GM18517 (cell line): ENCODE data around the gene ART4.

ENCODE experiments used
- ATAC-seq: cut with Tn5 transposase; IDR thresholded peaks from one replicate; pipeline ENCODE4 v1.9.1; 2021; ENCODE audit warnings: mild to moderate bottlenecking, moderate library complexity; ENCODE audit not compliant: unreplicated experiment

Gene ART4

DNA sequence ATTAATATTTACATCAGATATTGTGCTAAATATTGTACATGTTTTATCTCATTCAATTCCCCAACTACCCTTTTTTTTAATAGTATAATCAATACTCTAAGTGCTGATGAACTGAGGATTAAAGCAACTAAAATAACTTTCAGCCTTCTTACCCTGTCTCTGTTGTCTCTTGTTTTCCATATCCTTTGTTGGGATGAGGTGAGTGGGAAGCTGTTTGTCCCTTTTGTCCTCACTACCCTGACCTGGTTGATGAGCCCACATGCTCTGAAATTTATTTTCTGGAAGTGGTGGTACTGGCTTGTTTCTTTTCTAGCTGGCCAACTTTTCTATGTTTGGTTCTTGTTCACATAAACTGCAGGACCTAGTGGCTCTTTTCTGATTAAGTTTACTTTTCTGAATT lies 9.6 kb upstream of the ART4 start:
- ATAC-seq, result no peak

DNA sequence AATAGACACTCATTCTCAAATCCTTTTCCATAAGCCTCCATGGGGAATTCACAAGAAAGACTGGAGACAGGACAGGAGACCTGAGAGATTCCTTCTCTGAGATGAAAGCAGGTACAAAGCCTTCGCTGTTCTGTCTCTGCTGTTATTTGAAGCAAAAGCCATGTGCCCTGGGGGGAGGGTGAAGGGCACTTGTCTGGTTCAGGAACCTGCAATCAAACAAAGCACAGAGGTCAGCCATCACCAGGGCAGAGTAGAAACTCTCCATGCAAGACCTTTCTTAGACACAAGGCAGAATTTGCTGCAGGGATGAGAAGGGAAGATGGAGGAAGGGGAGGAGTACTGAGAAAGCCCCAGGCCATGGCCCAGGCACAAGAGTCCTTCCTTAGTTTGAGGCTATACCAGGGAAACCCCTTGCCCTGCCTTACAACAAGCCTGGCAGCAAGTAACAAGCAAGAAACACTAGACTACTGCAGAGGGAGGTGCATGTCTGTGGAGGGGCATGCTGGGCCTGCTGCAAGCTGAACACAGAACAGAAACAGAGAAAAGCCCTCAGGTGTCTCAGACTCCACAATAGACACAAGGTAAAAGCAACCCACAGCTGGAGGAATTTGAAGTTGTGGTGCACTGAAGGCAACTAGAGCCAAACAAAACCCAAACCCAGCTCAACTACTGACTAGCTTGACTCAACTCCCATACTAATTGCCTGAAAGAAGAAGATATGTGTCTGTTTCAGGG lies 7.8 kb upstream of the ART4 start:
- peak; percentile 58 for ATAC-seq

DNA sequence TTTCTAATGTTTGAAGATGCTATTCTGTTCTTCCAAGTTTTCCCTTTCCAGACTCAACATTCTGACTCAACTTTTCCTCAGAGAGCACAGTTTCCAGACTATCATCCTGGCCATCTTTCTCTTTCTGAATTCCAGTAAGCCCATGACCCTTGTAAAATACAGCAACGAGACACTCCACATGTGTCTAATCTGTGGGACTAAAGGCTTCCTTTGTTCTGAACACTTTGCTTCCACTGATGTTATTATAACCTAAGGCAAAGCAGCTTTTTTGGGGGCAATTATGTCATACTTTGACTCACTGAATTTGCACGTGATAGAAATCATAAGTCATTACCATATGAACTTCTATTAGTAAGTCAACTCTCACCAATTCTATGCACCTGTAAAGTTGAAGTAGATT lies 6.3 kb upstream of the ART4 start:
- ATAC-seq, result no peak

DNA sequence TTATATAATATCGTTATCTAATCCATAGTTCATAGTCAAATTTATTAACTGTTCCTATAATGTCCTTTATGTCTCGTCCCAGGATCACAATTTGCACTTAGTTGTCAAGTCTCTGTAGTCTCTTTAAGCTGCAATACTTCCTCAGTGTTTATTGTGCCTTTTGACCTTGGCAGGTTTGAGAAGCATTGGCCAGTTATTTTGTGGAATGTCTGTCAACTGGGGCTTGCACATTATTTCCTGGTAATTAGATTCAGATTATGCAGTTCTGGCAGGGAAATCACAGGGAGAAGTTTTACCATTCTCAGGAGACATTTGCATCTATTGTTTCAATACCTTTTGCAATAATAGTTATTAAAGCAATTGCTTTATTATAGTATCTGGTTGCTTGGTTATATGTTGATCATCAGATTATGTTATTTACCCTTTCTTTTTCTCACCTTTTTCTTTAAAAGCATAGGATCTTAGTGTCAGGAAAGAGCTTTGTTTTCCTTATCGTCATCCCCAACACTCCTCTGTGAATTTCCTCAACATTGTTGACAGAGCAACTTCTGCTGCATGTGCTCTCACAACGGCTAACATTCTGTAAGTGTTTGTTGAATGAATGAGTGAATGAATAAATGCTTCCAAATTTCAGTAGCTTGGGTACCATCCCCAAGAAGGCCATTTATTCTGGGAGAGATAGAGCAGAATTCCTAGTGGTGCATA lies 3.7 kb upstream of the ART4 start:
- ATAC-seq, result no peak

DNA sequence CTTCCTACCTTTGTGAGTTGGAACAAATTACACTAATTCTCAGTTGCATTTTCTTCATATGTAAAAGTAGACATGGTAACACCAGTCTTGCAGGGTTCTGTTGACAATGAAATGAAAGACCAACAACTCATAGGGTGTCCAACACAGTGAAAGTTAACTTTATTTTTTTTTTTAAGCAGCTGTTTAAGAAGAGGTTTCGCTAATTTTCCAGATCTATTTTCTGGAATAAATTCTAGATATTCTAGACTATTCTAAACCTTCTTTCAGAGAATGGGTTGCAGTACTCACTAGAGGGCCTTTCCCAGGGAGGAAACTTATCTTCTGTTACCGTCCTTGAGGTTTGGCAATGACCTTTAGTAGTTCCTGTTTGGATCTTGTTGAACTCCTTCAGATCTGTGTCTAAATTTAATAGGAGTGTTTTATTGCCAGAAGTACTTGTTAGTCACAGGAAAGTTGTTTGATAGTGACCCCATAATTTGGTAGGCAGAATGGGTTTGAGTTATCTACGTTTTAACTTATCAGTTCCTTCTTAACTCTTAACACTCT lies 2.8 kb upstream of the ART4 start:
- no peak for ATAC-seq

DNA sequence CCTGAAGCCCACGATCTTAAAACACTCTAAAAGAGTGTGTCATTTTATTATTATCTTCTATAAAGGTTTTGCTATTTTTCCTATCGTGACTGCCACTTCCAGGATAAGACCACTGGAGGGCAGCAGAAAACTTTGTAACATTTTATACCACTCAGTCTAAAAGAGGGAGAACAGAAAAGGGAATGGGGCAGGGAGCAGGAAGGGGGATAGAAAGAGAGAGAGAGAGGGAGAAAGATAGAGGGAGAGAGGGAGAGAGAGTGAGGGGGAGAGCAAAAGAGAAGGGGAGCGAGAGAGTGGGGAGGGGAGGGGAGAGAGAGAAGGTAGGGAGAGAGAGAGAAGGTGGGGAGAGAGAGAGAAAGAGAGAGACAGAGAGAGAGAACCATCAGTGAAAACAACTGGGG lies 2.0 kb upstream of the ART4 start:
- no peak for ATAC-seq

DNA sequence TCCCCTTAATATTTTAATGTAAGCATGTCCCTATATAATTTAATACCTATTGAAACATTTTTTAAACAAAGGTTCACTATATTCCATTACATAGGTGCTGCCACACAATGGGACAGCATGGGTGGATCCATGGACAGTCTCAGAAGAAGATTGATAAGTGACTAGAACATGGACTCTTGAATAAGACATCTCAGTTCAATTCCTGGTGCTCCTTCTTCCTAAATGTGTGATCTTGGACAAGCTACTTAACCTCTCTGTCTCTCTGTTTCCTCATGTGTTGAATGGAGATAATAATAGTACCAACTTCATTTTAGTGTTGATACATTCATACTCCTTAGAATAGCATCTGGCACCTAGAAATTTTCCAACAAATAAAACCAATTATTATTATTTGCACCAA lies 1.1 kb upstream of the ART4 start:
- no peak for ATAC-seq

DNA sequence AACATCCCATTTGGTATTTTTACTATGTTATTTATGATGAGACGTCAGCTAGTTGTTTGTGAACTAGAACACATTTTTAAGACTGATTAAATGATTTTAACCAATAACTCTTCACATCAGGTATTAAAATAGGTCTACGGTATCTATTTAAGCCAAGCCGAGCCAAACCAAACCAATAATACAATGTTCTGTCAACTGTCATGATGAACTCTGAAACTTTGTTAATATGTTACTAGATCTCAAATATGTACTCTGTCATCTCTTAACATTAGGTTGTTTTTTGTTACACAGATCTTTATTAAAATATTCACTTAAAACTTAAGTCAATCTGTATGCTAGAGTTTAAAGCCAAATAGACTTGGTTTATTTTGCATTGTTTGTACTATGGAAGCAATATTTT lies 1.0 kb downstream of the ART4 start:
- no peak for ATAC-seq

DNA sequence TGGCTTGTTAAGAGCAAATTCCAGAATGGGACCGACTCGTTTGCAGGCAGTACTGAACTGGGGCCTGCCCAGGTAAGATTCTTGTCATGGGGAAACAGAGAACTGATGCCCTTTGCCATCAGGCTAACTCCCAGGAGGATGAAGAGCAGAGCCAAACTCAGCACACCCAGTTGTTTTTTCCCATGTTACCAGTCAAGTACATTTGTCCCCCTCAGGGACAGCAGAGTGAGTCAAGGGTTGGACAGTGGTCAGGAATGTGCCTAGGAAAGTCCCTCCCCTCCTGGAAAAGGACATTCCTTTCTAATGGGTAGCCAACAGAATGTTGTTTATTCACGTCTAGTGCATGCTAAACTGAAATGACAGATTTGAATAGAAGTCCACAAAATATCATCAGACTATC lies 1.6 kb downstream of the ART4 start:
- ATAC-seq, result no peak

DNA sequence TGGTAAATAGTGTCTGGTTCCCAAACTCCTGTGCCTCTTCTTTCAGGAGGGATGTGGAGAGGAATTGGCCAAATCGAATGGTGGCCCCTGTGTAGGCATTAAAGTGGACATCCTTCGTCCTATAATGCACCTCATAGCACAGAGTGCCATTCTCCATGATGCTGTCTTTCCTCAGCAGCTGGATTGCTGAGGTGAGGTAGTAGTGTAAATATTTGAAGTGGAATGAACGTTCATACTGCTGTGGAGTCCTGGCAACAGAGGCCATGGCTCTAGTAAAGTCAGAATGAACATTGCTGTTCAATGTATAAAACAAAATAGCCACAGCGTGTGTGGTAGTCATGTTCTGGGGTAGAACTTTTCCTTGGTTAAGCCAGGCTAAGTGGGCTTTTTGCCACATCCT lies 2.7 kb downstream of the ART4 start:
- no peak for ATAC-seq

DNA sequence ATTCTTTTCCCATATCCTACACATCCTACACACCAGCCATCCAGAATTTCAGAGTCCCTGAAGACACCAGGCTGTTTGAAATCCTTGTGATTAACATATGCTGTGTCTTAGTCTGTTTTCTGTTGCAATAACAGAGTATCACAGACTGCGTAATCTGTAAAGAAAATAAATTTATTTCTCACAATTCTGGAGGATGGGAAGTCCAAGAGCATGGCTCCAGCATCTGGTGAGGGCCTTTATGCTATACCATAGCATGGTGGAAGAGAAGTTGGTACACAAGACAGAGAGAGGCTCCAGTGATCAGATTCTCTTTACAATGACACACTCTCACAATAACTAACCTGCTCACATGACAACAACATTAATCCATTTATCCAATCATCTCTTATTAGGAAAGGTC lies 4.1 kb downstream of the ART4 start:
- ATAC-seq, result no peak

DNA sequence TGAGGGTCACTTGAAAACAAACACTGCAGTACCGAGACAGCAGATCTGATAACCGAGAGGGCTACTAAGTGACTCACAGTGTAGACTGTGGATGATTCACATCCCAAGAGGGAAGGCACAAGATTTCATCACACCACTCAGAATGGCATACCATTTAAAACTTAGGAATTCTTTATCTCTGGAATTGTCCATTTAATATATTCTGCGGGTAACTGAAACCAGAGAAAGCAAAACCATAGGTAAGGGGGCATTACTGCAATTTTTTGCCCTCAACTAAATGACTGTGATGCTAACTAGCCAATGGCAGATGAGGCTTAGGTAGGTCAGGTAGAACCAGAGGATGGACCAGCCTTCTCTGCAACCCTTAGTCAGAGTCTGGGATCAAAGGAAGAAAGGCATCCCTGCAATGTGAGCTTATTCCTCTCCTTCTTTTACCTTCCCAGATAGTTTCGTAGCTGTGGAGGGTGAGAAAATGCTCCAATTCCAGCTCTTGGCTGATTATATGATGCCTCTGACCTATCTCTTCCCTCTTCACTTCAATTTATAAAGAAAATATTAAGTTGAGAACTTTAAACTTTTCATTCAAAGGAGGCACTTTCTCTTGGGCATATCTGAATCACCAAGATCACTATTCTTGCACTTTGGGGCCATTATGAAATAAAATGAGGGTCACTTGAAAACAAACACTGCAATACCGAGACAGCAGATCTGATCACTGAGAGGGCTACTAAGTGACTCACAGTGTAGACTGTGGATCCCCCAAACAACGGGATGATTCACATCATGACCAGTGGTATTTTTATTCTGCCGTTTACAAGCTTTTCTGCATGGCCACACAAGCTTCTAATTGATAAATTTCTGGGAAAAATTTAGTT lies 6.8 kb downstream of the ART4 start:
- ATAC-seq, result no peak

DNA sequence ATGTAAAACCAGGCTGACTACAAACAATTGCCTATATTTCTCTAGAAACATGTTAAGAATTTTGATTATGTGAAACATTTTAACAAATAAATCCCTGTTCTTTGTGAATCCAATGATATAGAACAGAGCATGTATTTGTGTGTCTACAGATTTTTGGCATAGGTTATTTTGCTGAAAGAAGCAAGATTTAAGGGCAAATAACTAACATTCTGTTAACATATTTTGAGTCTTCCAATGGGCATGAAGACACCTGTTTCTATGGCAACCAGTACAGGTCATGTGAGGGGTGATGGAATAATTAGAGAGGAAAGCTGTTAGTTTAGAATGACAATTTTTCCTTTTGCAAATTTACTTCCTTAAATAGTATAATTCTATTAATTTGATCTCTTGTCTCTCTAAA lies 8.8 kb downstream of the ART4 start:
- no peak for ATAC-seq

DNA sequence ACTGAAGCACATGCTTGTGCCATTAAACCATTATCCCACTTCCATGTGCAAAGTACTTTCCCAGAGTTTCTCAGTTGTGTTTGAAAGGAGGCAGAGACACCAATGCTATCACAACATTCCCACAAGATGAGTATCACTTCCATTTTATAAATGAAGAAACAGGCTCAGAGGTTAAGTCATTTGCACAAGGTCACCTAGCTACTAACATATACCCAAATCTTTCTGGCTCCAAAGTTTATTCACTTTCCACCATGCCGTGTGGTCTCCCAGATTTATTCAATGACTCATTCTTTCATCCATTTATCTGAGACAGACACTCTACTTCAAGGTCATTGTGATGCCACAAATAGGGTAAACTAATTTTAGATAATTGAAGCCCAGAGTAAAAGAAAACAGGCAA lies 9.4 kb downstream of the ART4 start:
- no peak for ATAC-seq

DNA sequence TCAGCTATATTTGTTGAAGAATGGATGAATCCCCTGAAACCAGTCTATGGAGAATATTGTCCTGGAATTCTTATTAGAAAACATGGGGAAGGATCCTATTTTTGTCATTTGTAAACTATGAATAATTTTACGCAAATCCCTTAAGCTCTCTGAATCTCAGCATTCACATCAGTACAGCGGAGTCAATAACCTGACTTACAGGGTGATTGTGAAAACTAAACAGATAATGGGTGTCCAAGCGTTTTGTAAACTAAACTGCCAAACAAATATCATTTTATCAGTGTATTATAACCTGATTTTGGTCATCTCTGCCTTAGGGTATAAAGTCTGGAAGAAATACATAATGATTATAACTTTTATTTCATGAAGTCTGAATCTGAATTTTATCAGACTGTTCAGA lies 10.0 kb downstream of the ART4 start:
- ATAC-seq, result no peak

DNA sequence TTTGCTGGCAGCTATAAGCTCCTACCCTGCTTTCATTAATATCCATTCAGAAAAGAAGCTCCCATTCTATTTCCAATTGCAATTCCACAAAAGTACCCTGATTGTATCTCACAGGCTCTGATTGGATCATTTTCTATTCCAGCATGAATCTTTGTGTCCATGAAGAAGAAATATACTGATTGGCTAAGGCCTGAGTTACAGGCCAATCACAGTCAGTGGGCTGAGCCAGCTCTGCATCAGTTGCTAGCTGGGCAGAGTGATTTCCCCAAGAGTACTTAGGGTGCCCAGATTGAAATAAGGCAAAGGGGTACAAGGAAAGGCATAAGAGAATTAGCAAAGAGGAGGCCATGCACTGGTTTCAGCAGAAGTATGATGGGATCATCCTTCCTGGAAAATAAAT lies 14.4 kb downstream of the ART4 start:
- ATAC-seq, result no peak

DNA sequence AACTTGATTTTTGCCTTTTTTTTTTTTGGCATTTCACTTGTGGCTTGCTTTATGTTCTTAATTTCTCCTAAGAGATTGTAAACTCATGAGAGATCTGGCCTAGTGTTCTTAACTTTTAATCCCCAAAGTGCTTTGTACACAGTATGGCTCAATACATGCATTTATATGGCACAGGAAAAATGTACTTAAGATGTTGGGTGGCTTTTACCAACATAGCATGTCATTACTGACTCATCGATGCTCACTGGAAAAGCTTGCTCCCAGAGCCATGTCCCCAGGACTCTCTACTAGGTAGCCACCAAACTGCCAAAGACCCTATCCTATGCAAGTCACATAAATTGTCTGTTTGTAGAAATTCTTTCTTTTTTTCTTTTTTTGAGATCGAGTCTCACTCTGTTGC lies 16.3 kb downstream of the ART4 start:
- no peak for ATAC-seq

DNA sequence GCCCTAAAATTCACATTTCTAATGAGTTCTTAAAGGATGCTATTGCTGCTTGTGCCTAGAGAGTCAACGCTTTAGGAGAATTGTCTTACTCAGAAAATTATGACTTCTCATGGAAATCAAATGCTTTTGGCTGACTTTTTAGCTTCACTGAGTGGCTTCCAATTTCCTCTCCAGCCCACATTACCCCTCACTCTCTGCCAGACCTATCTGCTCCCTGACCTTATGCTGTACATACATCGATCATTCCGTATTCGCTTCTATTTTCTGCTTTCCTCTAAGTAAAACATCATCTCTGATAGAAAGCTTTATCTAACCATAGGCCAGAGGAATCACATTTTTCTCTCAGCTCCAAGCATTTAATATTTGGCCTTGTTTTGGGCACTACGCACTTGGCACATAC lies 16.8 kb downstream of the ART4 start:
- ATAC-seq, result no peak

DNA sequence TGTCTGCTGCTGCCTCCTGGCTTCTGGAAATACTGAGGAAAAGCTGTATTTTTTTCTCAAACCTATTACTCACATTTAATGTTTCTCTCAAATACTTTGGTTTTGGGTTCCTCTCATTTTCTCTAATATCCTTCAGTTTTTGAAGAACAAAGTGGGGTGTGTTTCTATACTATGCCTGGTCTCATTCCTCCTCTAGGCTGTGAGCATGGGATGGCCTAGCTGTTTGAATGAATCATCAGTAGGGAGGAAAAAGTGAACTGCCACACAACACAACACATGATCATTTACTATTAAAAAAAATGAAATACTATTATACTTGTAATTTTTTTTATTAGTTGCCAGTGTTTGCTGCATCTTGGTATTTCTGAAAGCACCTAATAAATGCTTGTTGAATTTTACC lies 18.1 kb downstream of the ART4 start:
- ATAC-seq, result no peak

DNA sequence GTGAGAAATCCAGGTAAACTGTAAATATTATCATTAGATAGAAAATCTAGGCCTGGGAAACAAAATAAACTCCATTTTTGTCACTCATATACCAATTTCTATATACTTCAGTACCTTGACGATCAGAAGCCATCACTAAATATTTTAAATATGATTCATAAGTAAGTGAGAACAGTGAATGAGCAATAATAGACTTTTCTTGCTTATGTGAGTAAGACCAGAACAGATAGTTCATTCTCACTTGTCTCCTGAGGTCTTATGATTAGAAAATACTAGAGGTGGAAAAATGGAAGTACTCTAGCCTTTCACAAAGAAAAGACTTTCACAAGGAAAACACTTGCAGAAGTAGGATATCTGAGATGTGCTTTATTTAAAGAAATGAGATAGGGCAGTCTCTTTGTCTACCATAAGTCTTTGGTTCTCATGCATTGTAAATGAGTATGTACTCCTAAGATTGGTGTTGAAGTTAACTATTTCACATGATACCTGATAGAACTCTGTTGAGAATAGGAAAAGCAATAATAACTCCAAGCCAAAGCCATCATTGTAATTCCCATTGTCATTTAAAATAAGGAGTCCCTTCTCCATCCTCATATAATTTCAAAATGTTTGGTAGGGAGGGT lies 19.2 kb downstream of the ART4 start:
- no peak for ATAC-seq

DNA sequence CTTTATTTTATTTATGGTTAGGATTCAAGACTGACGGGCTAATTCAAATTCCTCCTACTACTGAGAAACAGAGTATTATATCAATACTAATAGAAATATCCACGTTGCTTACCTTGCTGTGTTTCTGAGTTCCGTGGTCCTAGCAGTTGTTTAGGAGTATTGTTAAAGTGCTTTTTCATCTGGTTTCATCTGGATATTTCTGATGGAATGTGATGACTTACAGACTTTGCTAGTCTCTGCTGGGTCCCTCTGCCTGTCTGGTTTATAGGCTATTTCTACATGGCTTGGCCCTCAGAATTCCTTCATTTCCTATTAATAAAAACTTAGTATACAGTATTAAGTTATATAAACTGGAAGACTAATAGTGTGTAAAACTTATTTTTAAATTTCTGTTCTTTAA lies 29.3 kb downstream of the ART4 start, which contains the start of gene SMCO3:
Gene SMCO3 (minus strand): TSS at position 169 of the 400 bp plus-strand sequence. CDS start 7,502 bp downstream, outside the sequence.
- no peak for ATAC-seq
